Measurements from ENCODE around the gene MED23.

GRCh38 chr6:131645846-131646245 lies 17.8 kb upstream of the MED23 start:
- TF ChIP-seq CTCF (conservative IDR thresholded peaks at IDR 0.05) (no peak), EZH2 (IDR thresholded peaks at IDR 0.05; ENCODE audit: low read depth) (no peak)

Data from PC-9 (cell line).